ENCODE results near the gene SLC27A1.

Gene SLC27A1

DNA sequence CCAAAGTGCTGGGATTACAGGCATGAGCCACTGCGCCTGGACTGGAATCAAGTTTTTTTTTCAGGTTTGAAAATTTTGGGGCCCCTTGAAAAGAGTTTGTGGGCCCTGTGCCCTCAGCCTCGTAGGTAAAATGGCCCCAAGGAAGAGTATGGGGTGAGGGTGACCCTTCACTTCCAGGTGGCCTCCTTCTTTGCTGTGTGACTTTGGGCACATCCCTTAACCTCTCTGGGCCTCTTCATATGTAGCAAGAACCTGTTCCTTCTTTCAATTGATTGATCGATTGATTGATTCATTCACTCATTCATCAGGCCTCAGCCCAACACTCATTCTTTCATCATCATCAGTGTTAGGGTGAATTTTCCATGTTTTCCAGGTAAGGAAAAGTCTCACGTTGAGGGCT is 18.5 kb upstream of the SLC27A1 start:
- TF ChIP-seq ESRRG (CRISPR knock-in tag; IDR thresholded peaks at IDR 0.05) (no peak), ZNF70 (CRISPR knock-in tag; IDR thresholded peaks at IDR 0.05) (no peak), ZC3H10 (CRISPR knock-in tag; IDR thresholded peaks at IDR 0.05) (no peak), ISL1 (CRISPR knock-in tag; IDR thresholded peaks at IDR 0.05) (no peak), BACH2 (CRISPR knock-in tag; IDR thresholded peaks at IDR 0.05; ENCODE audit: borderline replicate concordance) (no peak), SNAI2 (CRISPR knock-in tag; IDR thresholded peaks at IDR 0.05) (no peak)
- ATAC-seq = no peak

GRCh38 chr19:17454576-17455071 is 15.7 kb upstream of the SLC27A1 start:
- no peak for TF ChIP-seq TCF4 (CRISPR knock-in tag; IDR thresholded peaks at IDR 0.05; ENCODE audit: borderline replicate concordance)
- TF ChIP-seq ZNF70 (CRISPR knock-in tag; IDR thresholded peaks at IDR 0.05) = no peak
- TF ChIP-seq ZNF8 (CRISPR knock-in tag; IDR thresholded peaks at IDR 0.05) = no peak
- TF ChIP-seq ISL1 (CRISPR knock-in tag; IDR thresholded peaks at IDR 0.05) = no peak
- TF ChIP-seq ZFP3 (CRISPR knock-in tag; IDR thresholded peaks at IDR 0.05) = no peak
- no peak for TF ChIP-seq CSDC2 (CRISPR knock-in tag; IDR thresholded peaks at IDR 0.05)
- TF ChIP-seq, protein P1, sequence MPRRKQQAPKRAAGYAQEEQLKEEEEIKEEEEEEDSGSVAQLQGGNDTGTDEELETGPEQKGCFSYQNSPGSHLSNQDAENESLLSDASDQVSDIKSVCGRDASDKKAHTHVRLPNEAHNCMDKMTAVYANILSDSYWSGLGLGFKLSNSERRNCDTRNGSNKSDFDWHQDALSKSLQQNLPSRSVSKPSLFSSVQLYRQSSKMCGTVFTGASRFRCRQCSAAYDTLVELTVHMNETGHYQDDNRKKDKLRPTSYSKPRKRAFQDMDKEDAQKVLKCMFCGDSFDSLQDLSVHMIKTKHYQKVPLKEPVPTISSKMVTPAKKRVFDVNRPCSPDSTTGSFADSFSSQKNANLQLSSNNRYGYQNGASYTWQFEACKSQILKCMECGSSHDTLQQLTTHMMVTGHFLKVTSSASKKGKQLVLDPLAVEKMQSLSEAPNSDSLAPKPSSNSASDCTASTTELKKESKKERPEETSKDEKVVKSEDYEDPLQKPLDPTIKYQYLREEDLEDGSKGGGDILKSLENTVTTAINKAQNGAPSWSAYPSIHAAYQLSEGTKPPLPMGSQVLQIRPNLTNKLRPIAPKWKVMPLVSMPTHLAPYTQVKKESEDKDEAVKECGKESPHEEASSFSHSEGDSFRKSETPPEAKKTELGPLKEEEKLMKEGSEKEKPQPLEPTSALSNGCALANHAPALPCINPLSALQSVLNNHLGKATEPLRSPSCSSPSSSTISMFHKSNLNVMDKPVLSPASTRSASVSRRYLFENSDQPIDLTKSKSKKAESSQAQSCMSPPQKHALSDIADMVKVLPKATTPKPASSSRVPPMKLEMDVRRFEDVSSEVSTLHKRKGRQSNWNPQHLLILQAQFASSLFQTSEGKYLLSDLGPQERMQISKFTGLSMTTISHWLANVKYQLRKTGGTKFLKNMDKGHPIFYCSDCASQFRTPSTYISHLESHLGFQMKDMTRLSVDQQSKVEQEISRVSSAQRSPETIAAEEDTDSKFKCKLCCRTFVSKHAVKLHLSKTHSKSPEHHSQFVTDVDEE (CRISPR knock-in tag; IDR thresholded peaks at IDR 0.05) = no peak
- no peak for TF ChIP-seq ZNF565 (CRISPR knock-in tag; conservative IDR thresholded peaks at IDR 0.05; ENCODE audit: low read depth)
- no peak for TF ChIP-seq TOX (CRISPR knock-in tag; IDR thresholded peaks at IDR 0.05; ENCODE audit: borderline replicate concordance)
- no peak for TF ChIP-seq RARB (CRISPR knock-in tag; IDR thresholded peaks at IDR 0.05)
- TF ChIP-seq ESRRG (CRISPR knock-in tag; IDR thresholded peaks at IDR 0.05) = no peak
- TF ChIP-seq GLIS3 (CRISPR knock-in tag; IDR thresholded peaks at IDR 0.05) = no peak
- no peak for TF ChIP-seq PPARA (CRISPR knock-in tag; IDR thresholded peaks at IDR 0.05; ENCODE audit: borderline replicate concordance)
- no peak for TF ChIP-seq SNAI2 (CRISPR knock-in tag; IDR thresholded peaks at IDR 0.05)
- TF ChIP-seq, protein P2, sequence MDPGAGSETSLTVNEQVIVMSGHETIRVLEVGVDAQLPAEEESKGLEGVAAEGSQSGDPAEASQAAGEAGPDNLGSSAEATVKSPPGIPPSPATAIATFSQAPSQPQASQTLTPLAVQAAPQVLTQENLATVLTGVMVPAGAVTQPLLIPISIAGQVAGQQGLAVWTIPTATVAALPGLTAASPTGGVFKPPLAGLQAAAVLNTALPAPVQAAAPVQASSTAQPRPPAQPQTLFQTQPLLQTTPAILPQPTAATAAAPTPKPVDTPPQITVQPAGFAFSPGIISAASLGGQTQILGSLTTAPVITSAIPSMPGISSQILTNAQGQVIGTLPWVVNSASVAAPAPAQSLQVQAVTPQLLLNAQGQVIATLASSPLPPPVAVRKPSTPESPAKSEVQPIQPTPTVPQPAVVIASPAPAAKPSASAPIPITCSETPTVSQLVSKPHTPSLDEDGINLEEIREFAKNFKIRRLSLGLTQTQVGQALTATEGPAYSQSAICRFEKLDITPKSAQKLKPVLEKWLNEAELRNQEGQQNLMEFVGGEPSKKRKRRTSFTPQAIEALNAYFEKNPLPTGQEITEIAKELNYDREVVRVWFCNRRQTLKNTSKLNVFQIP (CRISPR knock-in tag; IDR thresholded peaks at IDR 0.05; ENCODE audit: borderline replicate concordance, low read depth) = no peak
- ATAC-seq = 0 out of 3 replicates have a peak, but pooled peaks have one; percentile 10

- TF ChIP-seq, protein P3, sequence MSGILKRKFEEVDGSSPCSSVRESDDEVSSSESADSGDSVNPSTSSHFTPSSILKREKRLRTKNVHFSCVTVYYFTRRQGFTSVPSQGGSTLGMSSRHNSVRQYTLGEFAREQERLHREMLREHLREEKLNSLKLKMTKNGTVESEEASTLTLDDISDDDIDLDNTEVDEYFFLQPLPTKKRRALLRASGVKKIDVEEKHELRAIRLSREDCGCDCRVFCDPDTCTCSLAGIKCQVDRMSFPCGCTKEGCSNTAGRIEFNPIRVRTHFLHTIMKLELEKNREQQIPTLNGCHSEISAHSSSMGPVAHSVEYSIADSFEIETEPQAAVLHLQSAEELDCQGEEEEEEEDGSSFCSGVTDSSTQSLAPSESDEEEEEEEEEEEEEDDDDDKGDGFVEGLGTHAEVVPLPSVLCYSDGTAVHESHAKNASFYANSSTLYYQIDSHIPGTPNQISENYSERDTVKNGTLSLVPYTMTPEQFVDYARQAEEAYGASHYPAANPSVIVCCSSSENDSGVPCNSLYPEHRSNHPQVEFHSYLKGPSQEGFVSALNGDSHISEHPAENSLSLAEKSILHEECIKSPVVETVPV (CRISPR knock-in tag; IDR thresholded peaks at IDR 0.05) = no peak
- TF ChIP-seq ZNF565 (CRISPR knock-in tag; conservative IDR thresholded peaks at IDR 0.05; ENCODE audit: low read depth) = no peak
- TF ChIP-seq, protein P4, sequence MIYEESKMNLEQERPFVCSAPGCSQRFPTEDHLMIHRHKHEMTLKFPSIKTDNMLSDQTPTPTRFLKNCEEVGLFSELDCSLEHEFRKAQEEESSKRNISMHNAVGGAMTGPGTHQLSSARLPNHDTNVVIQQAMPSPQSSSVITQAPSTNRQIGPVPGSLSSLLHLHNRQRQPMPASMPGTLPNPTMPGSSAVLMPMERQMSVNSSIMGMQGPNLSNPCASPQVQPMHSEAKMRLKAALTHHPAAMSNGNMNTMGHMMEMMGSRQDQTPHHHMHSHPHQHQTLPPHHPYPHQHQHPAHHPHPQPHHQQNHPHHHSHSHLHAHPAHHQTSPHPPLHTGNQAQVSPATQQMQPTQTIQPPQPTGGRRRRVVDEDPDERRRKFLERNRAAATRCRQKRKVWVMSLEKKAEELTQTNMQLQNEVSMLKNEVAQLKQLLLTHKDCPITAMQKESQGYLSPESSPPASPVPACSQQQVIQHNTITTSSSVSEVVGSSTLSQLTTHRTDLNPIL (CRISPR knock-in tag; IDR thresholded peaks at IDR 0.05; ENCODE audit: low read depth) = no peak
- TF ChIP-seq TOX (CRISPR knock-in tag; IDR thresholded peaks at IDR 0.05; ENCODE audit: borderline replicate concordance) = no peak
- TF ChIP-seq SNAI2 (CRISPR knock-in tag; IDR thresholded peaks at IDR 0.05) = no peak
- TF ChIP-seq, protein P2 (CRISPR knock-in tag; IDR thresholded peaks at IDR 0.05; ENCODE audit: borderline replicate concordance, low read depth) = no peak
- TF ChIP-seq BACH2 (CRISPR knock-in tag; IDR thresholded peaks at IDR 0.05; ENCODE audit: borderline replicate concordance) = no peak
- no peak for TF ChIP-seq ZFP30 (CRISPR knock-in tag; IDR thresholded peaks at IDR 0.05)
- no peak for TF ChIP-seq GLIS3 (CRISPR knock-in tag; IDR thresholded peaks at IDR 0.05)
- no peak for TF ChIP-seq RARB (CRISPR knock-in tag; IDR thresholded peaks at IDR 0.05)
- peak; percentile 35 for ATAC-seq
Observed at GRCh38 chr19:17455308-17456123, 14.8 kb upstream of the SLC27A1 start.
